HT1080 (cell line): ENCODE measurements around the gene EEF1AKMT3. TPM values are rescaled to one million over a fixed set of nuclear protein-coding genes. Genes with fewer than 3 reads are reported as not detected.
A peak's percentile ranks its signal among the peaks of the same experiment; 100 is the strongest.

Experiments
- DNase-seq: peaks from one replicate; pipeline ENCODE4 v3.0.0-alpha.2; 2015; ENCODE audit warnings: low read depth
- total RNA-seq: library from RNA; depleted of rRNA; stranded (reverse); fragments of >200 nt; shearing (Covaris generic); gene quantifications from 2 replicates; pipeline ENCODE4 v1.2.3, GENCODE V29; 2014

The EEF1AKMT3 gene
- total RNA-seq, 1 experiment from 2014 or later: 7.0 TPM

- DNase-seq: no peak
Observed at GRCh38 chr12:57735198-57735855, 37.1 kb upstream of the EEF1AKMT3 start.

GRCh38 chr12:57735952-57736740 is 36.3 kb upstream of the EEF1AKMT3 start:
- peak; percentile 62 for DNase-seq

GRCh38 chr12:57736741-57737466 is 35.5 kb upstream of the EEF1AKMT3 start:
- no peak for DNase-seq

- no peak for DNase-seq
Observed at GRCh38 chr12:57737467-57738460, 34.6 kb upstream of the EEF1AKMT3 start.

GRCh38 chr12:57738661-57739237 is 33.7 kb upstream of the EEF1AKMT3 start, which contains the start of gene AGAP2:
Gene AGAP2 (minus strand): TSS chr12:57738742. CDS start chr12:57738246, 496 bp downstream.
- DNase-seq: peak; percentile 44

GRCh38 chr12:57739387-57739786 is 33.0 kb upstream of the EEF1AKMT3 start:
- no peak for DNase-seq

- DNase-seq: no peak
Observed at GRCh38 chr12:57739914-57740538, 32.4 kb upstream of the EEF1AKMT3 start.

- peak; percentile 73 for DNase-seq
Observed at GRCh38 chr12:57740656-57741412, 31.6 kb upstream of the EEF1AKMT3 start.

- DNase-seq: no peak
Observed at GRCh38 chr12:57741413-57741789, 31.0 kb upstream of the EEF1AKMT3 start.

- DNase-seq: peak; percentile 68
Observed at GRCh38 chr12:57741844-57742738, 30.3 kb upstream of the EEF1AKMT3 start.

GRCh38 chr12:57743769-57744168 is 28.6 kb upstream of the EEF1AKMT3 start:
- DNase-seq: no peak

- DNase-seq: no peak
Observed at GRCh38 chr12:57744194-57744776, 28.1 kb upstream of the EEF1AKMT3 start.

- DNase-seq: peak; percentile 97
Observed at GRCh38 chr12:57744777-57745484, 27.5 kb upstream of the EEF1AKMT3 start, which contains the start of gene TSPAN31. Gene TSPAN31 (plus strand): TSS chr12:57745039. CDS start chr12:57745155, 116 bp downstream.

GRCh38 chr12:57745485-57745881 is 26.9 kb upstream of the EEF1AKMT3 start:
- DNase-seq: peak; percentile 30

GRCh38 chr12:57746025-57746424 is 26.4 kb upstream of the EEF1AKMT3 start:
- no peak for DNase-seq

- no peak for DNase-seq
Observed at GRCh38 chr12:57749061-57749460, 23.4 kb upstream of the EEF1AKMT3 start.
